Smooth muscle cell of the brain vasculature (primary cell): Measurements from ENCODE around the gene KBTBD12.
"Not testable (repeated sequence)": the region's sequence is repeated elsewhere in the genome, so short reads cannot be mapped to it uniquely, and the experiment has no call there.

Source experiments
- DNase-seq: peaks from one replicate; pipeline ENCODE4 v3.0.0-alpha.2; 2012; ENCODE audit warnings: low read depth, low spot score

The KBTBD12 gene

GRCh38 chr3:127903611-127904375, 11.2 kb upstream of the KBTBD12 start:
- DNase-seq = no peak

- DNase-seq = no peak
Measured at GRCh38 chr3:127905556-127905955, 9.5 kb upstream of the KBTBD12 start.

GRCh38 chr3:127906653-127907052, 8.4 kb upstream of the KBTBD12 start:
- not testable (repeated sequence) for DNase-seq

- no peak for DNase-seq
Measured at GRCh38 chr3:127908202-127908601, 6.8 kb upstream of the KBTBD12 start.

GRCh38 chr3:127908951-127909350, 6.1 kb upstream of the KBTBD12 start:
- DNase-seq = no peak

GRCh38 chr3:127909646-127910045, 5.4 kb upstream of the KBTBD12 start:
- DNase-seq = no peak

- no peak for DNase-seq
Measured at GRCh38 chr3:127911421-127911931, 3.6 kb upstream of the KBTBD12 start.

GRCh38 chr3:127913841-127914240, 1.2 kb upstream of the KBTBD12 start:
- not testable (repeated sequence) for DNase-seq

GRCh38 chr3:127914584-127914983, 448 bp upstream of the KBTBD12 start:
- DNase-seq = no peak

- no peak for DNase-seq
Measured at GRCh38 chr3:127915937-127916493, 983 bp downstream of the KBTBD12 start.

GRCh38 chr3:127920738-127921137, 5.7 kb downstream of the KBTBD12 start:
- no peak for DNase-seq

GRCh38 chr3:127923611-127924010, 8.6 kb downstream of the KBTBD12 start:
- no peak for DNase-seq

GRCh38 chr3:127925384-127925783, 10.4 kb downstream of the KBTBD12 start:
- DNase-seq = no peak

- DNase-seq = no peak
Measured at GRCh38 chr3:127927829-127928604, 13.0 kb downstream of the KBTBD12 start.

GRCh38 chr3:127929818-127930413, 14.9 kb downstream of the KBTBD12 start:
- no peak for DNase-seq

GRCh38 chr3:127933396-127933795, 18.4 kb downstream of the KBTBD12 start:
- no peak for DNase-seq

- DNase-seq = no peak
Measured at GRCh38 chr3:127938800-127939199, 23.8 kb downstream of the KBTBD12 start.

- no peak for DNase-seq
Measured at GRCh38 chr3:127940116-127940515, 25.1 kb downstream of the KBTBD12 start.

- DNase-seq = no peak
Measured at GRCh38 chr3:127942613-127943012, 27.6 kb downstream of the KBTBD12 start.

- no peak for DNase-seq
Measured at GRCh38 chr3:127948211-127948610, 33.2 kb downstream of the KBTBD12 start.

- no peak for DNase-seq
Measured at GRCh38 chr3:127949446-127950055, 34.5 kb downstream of the KBTBD12 start.

GRCh38 chr3:127951276-127951675, 36.2 kb downstream of the KBTBD12 start:
- DNase-seq = no peak
